A549 (cell line): Measurements from ENCODE around the gene STAT5A. TPM values are rescaled to one million over a fixed set of nuclear protein-coding genes. Genes with fewer than 3 reads are reported as not detected.

ENCODE experiments used
- ATAC-seq, 2 experiments: fragments of 200-7000 bp in 1 of 2; fragments of >200 bp in 1 of 2; cut with Nextera tagmentation in 1 of 2; cut with Tn5 transposase in 1 of 2; 3 replicates each; pipeline versions ENCODE4 v1.8.0 to v1.9.1; 2018 to 2020; ENCODE audit warnings: mild to moderate bottlenecking in 1 of 2, moderate library complexity in 1 of 2
- CTCF ChIA-PET: fragments of 300-600 bp; sonication (Branson Sonifier 250); formaldehyde crosslinking; extraction: SDS; loops from one replicate; lab custom pipeline; 2021; ENCODE audit warnings: antibody characterized with exemption, inconsistent platforms; lab: Yijun Ruan, JAX
- POLR2A ChIA-PET: fragments of 350-600 bp; formaldehyde crosslinking; extraction: SDS; loops from one replicate; lab custom pipeline; 2021; ENCODE audit warnings: antibody characterized with exemption, inconsistent platforms; lab: Yijun Ruan, JAX
- DNase-seq, 2 experiments: peaks; one replicate each; pipeline versions ENCODE4 v3.0.0 to v3.0.0-alpha.2; 2011 to 2016; ENCODE audit warnings: low read depth in 1 of 2, low spot score in 1 of 2
- FAIRE-seq: peaks from 2 replicates; lab custom pipeline; 2011; peaks lifted over from hg19 to GRCh38; lab: Jason Lieb, UNC
- H3K27ac ChIP-seq, 2 experiments: fragments of >200 bp; sonication (Bioruptor Twin); formaldehyde crosslinking; 3 replicates each; pipeline ENCODE4 v1.5.1; 2016 to 2017
- H3K4me1 ChIP-seq: fragments of >200 bp; sonication (Bioruptor Twin); formaldehyde crosslinking; 3 replicates; pipeline ENCODE4 v1.6.1; 2016
- H3K4me2 ChIP-seq: fragments of >200 bp; sonication (Bioruptor Twin); formaldehyde crosslinking; 3 replicates; pipeline ENCODE4 v1.6.1; 2016
- H3K4me3 ChIP-seq: fragments of >200 bp; sonication (Bioruptor Twin); formaldehyde crosslinking; 3 replicates; pipeline ENCODE4 v1.5.1; 2016
- H3K9me3 ChIP-seq: fragments of >200 bp; sonication (Bioruptor Twin); formaldehyde crosslinking; 3 replicates; pipeline ENCODE4 v1.6.1; 2016
- BHLHE40 ChIP-seq: IDR thresholded peaks from 2 replicates; pipeline ENCODE4 v1.6.1; 2012; ENCODE audit warnings: low read depth, low read length, inconsistent platforms
- CBX8 ChIP-seq: fragments of 200-600 bp; sonication (generic); IDR thresholded peaks from 2 replicates; pipeline ENCODE4 v1.6.1; 2016
- CHD2 ChIP-seq: fragments of 150-350 bp; IDR thresholded peaks from 2 replicates; pipeline ENCODE4 v1.6.1; 2014; ENCODE audit warnings: low read length; ENCODE audit not compliant: partially characterized antibody
- CHD4 ChIP-seq: fragments of 200-600 bp; sonication (generic); IDR thresholded peaks from 2 replicates; pipeline ENCODE4 v1.6.1; 2016; ENCODE audit warnings: antibody characterized with exemption, mild to moderate bottlenecking, borderline replicate concordance
- EHF ChIP-seq: fragments of 250-450 bp; sonication (Bioruptor Pico); IDR thresholded peaks from 2 replicates; pipeline ENCODE4 v1.5.0; 2020; ENCODE audit warnings: mild to moderate bottlenecking
- EP300 ChIP-seq, 2 experiments: fragments of >200 bp; sonication (Bioruptor Twin); formaldehyde crosslinking; IDR thresholded peaks; 2 replicates in 1 of 2; 3 replicates in 1 of 2; pipeline ENCODE4 v1.6.1; 2016 to 2017
- ESRRA ChIP-seq: fragments of 150-350 bp; IDR thresholded peaks from 2 replicates; pipeline ENCODE4 v1.6.1; 2014; ENCODE audit warnings: mild to moderate bottlenecking, low read length, borderline replicate concordance
- FOSL2 ChIP-seq, 2 experiments: fragments of 450-650 bp in 1 of 2; fragments of >200 bp in 1 of 2; sonication (Bioruptor Twin) in 1 of 2; formaldehyde crosslinking; IDR thresholded peaks; 2 replicates each; pipeline versions ENCODE4 v1.5.0 to v1.6.1; 2016 to 2020; ENCODE audit warnings: mild to moderate bottlenecking in 1 of 2, moderate library complexity in 1 of 2
- HOXB5 ChIP-seq: fragments of 250-450 bp; sonication (Bioruptor Pico); IDR thresholded peaks from 2 replicates; pipeline ENCODE4 v1.5.0; 2020; ENCODE audit warnings: mild to moderate bottlenecking, moderate library complexity
- JUNB ChIP-seq: fragments of >200 bp; sonication (Bioruptor Twin); formaldehyde crosslinking; IDR thresholded peaks from 2 replicates; pipeline ENCODE4 v1.6.1; 2016
- KDM5A ChIP-seq: fragments of 200-600 bp; sonication (generic); IDR thresholded peaks from 2 replicates; pipeline ENCODE4 v1.6.1; 2016; ENCODE audit warnings: antibody characterized with exemption, mild to moderate bottlenecking
- MAFK ChIP-seq: fragments of 450-650 bp; IDR thresholded peaks from 2 replicates; pipeline ENCODE4 v1.6.1; 2014; ENCODE audit not compliant: partially characterized antibody
- MAZ ChIP-seq: fragments of 150-350 bp; IDR thresholded peaks from 2 replicates; pipeline ENCODE4 v1.6.1; 2014; ENCODE audit warnings: antibody characterized with exemption, low read depth, low read length, borderline replicate concordance
- MYC ChIP-seq: IDR thresholded peaks from 2 replicates; pipeline ENCODE4 v1.6.1; 2012; ENCODE audit warnings: mild to moderate bottlenecking, inconsistent platforms, low read length, improper control_type of control experiment, borderline replicate concordance
- NPAS2 ChIP-seq: fragments of 250-450 bp; sonication (Bioruptor Pico); IDR thresholded peaks from 2 replicates; pipeline ENCODE4 v1.8.0; 2022; ENCODE audit warnings: mild to moderate bottlenecking, moderate library complexity, borderline replicate concordance
- POLR2AphosphoS2 ChIP-seq: conservative IDR thresholded peaks from 2 replicates; pipeline ENCODE4 v1.6.1; 2012; ENCODE audit warnings: low read length, improper control_type of control experiment, inconsistent platforms
- RARB ChIP-seq: fragments of 250-450 bp; sonication (Bioruptor Pico); IDR thresholded peaks from 2 replicates; pipeline ENCODE4 v1.8.0; 2021; ENCODE audit warnings: mild to moderate bottlenecking, moderate library complexity
- RFX5 ChIP-seq: fragments of 450-650 bp; IDR thresholded peaks from 2 replicates; pipeline ENCODE4 v1.7.1; 2014; ENCODE audit warnings: antibody characterized with exemption, mild to moderate bottlenecking, moderate library complexity
- SMC3 ChIP-seq: fragments of >200 bp; sonication (Bioruptor Twin); formaldehyde crosslinking; IDR thresholded peaks from 3 replicates; pipeline ENCODE4 v1.6.1; 2018; ENCODE audit warnings: inconsistent platforms
- SREBF2 ChIP-seq: fragments of 450-650 bp; IDR thresholded peaks from 2 replicates; pipeline ENCODE4 v1.6.1; 2014; ENCODE audit warnings: mild to moderate bottlenecking, moderate library complexity
- TFCP2L1 ChIP-seq: fragments of 250-450 bp; sonication (Bioruptor Pico); IDR thresholded peaks from 2 replicates; pipeline ENCODE4 v1.5.0; 2021; ENCODE audit warnings: mild to moderate bottlenecking
- TP53 ChIP-seq: fragments of 250-450 bp; sonication (Bioruptor Pico); IDR thresholded peaks from 2 replicates; pipeline ENCODE4 v1.5.0; 2021; ENCODE audit warnings: mild to moderate bottlenecking, moderate library complexity
- ZSCAN20 ChIP-seq: fragments of 250-450 bp; sonication (Bioruptor Pico); IDR thresholded peaks from 2 replicates; pipeline ENCODE4 v1.8.0; 2022; ENCODE audit warnings: mild to moderate bottlenecking, moderate library complexity
- WGBS: methylation state at CpG from one replicate; pipeline ENCODE4 v1.1.6; 2017; ENCODE audit errors: missing lambda C conversion rate; 5-methylcytosine and 5-hydroxymethylcytosine counted together
- polyA plus RNA-seq, 4 experiments: library from polyadenylated mRNA; depleted of rRNA in 3 of 4; stranded (reverse); fragments of >200 nt; fragmentation: RNase III in 1 of 4; extraction: RNeasy Plus Mini Kit Qiagen cat#74134 plus additional on column Dnase treatment in 1 of 4; gene quantifications; 2 replicates in 3 of 4; 3 replicates in 1 of 4; pipeline ENCODE4 v1.2.3, GENCODE V29; 2011 to 2017
- TF ChIP-seq, protein P1 (sequence below): fragments of >200 bp; sonication (Bioruptor Twin); formaldehyde crosslinking; IDR thresholded peaks from 3 replicates; pipeline ENCODE4 v1.5.1; 2016
- TF ChIP-seq, protein P2 (sequence below): fragments of >200 bp; sonication (Bioruptor Twin); formaldehyde crosslinking; IDR thresholded peaks from 2 replicates; pipeline ENCODE4 v1.6.1; 2016
- TF ChIP-seq, protein P3 (sequence below): fragments of 150-350 bp; IDR thresholded peaks from 2 replicates; pipeline ENCODE4 v1.6.1; 2014; ENCODE audit warnings: low read depth, mild to moderate bottlenecking, low read length
- TF ChIP-seq, protein P4 (sequence below): fragments of 450-650 bp; IDR thresholded peaks from 2 replicates; pipeline ENCODE4 v1.6.1; 2014; ENCODE audit warnings: antibody characterized with exemption

The STAT5A gene
- polyA plus RNA-seq, 2 of the 4 experiments (the other 2 are of a cell fraction): 2.2 to 4.0 TPM

DNA sequence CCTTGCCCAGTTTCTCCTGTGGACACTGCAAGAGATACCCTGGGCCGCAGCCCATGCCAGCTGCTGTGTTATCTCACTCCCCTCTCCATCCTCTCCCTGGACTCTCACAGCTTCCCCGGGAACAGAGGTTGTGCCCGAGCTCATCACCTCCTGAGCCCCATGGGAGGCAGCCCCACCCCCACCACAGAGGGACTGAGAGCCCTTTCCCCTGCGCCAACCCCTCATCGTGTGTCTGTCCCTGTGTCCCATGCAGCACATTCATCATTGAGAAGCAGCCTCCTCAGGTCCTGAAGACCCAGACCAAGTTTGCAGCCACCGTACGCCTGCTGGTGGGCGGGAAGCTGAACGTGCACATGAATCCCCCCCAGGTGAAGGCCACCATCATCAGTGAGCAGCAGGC, 12.7 kb downstream of the STAT5A start:
- CTCF ChIA-PET: interaction anchor here (1.0 to 5.1 kb wide), 11 partner anchors 12 to 231 kb away, joined by 3 to 33 read pairs (median 4); partner anchors contain the start of genes CAVIN1 and STAT5A
- TF ChIP-seq CHD4 (no peak), CHD2 (no peak), MAZ (no peak), ZSCAN20 (no peak), SREBF2 (no peak), HOXB5 (no peak), CBX8 (no peak), BHLHE40 (no peak), KDM5A (no peak)
- Histone ChIP-seq H3K4me1 (no peaks in the 10 kb centered on the region), H3K4me2 (no peak overlapping the region), H3K4me3 (no peak overlapping the region), H3K27ac (no peak overlapping the region), H3K9me3 (no peaks in the 10 kb centered on the region)
- POLR2A ChIA-PET: interaction anchor here (0.6 kb wide), 1 partner anchor 89 kb away, joined by 7 read pairs; no protein-coding TSS in a partner anchor
- no peak for FAIRE-seq
- 93% methylated on average over 7 of the region's 9 CpGs for WGBS
- ATAC-seq: peak in 1 of 2 experiments; percentile 28; a peak in 2 of 6 replicates
- no peak for DNase-seq

DNA sequence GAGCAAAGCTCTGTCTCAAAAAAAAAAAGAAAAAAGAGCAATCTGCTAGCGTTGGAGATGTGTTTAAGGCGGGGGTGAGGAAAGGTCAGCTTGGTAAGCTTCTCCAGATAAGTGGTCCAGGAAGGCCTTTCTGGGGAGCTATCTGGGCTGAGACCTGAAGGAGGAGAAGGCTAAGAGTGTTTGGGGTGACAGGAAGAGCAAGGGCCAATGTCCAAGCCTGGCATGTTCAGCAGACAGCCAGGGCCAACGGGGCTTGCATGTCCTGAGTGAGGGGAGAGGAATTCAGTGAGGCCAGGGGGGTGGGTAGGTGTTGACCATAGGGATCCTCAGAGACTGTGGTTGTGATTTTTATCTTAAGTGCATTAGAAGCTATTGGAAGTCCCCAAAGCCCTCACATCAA, 15.4 kb downstream of the STAT5A start:
- no peaks in the 10 kb centered on the region for H3K4me1 ChIP-seq
- no peaks in the 10 kb centered on the region for H3K9me3 ChIP-seq
- DNase-seq (no peak), ATAC-seq (no peak), FAIRE-seq (no peak)
- H3K4me2 ChIP-seq: no peak overlapping the region
- H3K4me3 ChIP-seq: no peak overlapping the region
- TF ChIP-seq ZSCAN20 (no peak), ESRRA (no peak), EP300 (IDR thresholded peaks at IDR 0.05) (no peak), SREBF2 (no peak), FOSL2 (IDR thresholded peaks at IDR 0.05) (no peak), FOSL2 (CRISPR knock-in tag; IDR thresholded peaks at IDR 0.05) (no peak), RFX5 (no peak), HOXB5 (no peak), POLR2AphosphoS2 (no peak), EHF (CRISPR knock-in tag) (no peak), MAFK (no peak)
- TF ChIP-seq, protein P1, sequence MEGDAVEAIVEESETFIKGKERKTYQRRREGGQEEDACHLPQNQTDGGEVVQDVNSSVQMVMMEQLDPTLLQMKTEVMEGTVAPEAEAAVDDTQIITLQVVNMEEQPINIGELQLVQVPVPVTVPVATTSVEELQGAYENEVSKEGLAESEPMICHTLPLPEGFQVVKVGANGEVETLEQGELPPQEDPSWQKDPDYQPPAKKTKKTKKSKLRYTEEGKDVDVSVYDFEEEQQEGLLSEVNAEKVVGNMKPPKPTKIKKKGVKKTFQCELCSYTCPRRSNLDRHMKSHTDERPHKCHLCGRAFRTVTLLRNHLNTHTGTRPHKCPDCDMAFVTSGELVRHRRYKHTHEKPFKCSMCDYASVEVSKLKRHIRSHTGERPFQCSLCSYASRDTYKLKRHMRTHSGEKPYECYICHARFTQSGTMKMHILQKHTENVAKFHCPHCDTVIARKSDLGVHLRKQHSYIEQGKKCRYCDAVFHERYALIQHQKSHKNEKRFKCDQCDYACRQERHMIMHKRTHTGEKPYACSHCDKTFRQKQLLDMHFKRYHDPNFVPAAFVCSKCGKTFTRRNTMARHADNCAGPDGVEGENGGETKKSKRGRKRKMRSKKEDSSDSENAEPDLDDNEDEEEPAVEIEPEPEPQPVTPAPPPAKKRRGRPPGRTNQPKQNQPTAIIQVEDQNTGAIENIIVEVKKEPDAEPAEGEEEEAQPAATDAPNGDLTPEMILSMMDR: no peak
- TF ChIP-seq, protein P2, sequence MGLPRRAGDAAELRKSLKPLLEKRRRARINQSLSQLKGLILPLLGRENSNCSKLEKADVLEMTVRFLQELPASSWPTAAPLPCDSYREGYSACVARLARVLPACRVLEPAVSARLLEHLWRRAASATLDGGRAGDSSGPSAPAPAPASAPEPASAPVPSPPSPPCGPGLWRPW: no peak
- TF ChIP-seq, protein P3, sequence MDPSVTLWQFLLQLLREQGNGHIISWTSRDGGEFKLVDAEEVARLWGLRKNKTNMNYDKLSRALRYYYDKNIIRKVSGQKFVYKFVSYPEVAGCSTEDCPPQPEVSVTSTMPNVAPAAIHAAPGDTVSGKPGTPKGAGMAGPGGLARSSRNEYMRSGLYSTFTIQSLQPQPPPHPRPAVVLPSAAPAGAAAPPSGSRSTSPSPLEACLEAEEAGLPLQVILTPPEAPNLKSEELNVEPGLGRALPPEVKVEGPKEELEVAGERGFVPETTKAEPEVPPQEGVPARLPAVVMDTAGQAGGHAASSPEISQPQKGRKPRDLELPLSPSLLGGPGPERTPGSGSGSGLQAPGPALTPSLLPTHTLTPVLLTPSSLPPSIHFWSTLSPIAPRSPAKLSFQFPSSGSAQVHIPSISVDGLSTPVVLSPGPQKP: no peak
- no peak overlapping the region for H3K27ac ChIP-seq
- CTCF ChIA-PET: interaction anchor here (0.7 to 5.1 kb wide), 9 partner anchors 9 to 223 kb away, joined by 3 to 33 read pairs (median 6); partner anchors contain the start of gene STAT5A
- POLR2A ChIA-PET: no interaction called here
- WGBS: 95% methylated on average over 3 of the region's 3 CpGs

DNA sequence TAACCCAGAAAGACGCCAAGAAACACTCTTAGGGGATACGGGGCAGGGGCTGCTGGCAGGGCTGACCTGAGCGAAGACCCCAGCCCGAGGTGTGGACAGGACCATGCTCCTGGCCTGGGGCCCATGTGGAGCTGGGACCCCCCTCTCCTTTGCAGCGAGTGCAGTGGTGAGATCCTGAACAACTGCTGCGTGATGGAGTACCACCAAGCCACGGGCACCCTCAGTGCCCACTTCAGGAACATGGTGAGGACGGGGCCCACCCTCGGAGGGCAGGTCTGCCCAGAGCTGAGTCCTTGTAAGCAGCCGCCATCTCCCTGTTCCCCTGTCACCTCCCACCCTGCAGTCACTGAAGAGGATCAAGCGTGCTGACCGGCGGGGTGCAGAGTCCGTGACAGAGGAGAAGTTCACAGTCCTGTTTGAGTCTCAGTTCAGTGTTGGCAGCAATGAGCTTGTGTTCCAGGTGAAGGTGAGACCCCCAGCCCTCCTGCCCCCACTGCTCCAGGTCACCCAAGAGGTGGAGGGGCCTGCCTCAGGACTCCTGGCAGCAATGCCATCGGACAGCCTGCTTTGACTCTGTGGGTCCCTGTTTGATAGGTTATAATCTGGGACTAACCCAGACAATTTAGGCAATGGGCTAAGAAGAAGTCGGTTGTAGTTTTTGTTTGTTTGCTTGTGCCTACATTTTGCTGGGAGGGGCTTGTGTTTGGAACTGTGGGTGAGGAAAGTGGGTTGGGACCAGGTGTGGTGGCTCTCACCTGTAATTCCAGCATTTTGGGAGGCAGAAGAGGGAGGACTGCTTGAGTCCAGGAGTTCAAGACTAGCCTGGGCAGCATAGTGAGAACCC, 16.1 kb downstream of the STAT5A start:
- no peaks in the 10 kb centered on the region for H3K4me1 ChIP-seq
- no peak for DNase-seq
- no peaks in the 10 kb centered on the region for H3K9me3 ChIP-seq
- no peak for ATAC-seq
- 82% methylated on average over 15 of the region's 16 CpGs for WGBS
- CTCF ChIA-PET: interaction anchor here (0.8 to 5.1 kb wide), 8 partner anchors 8 to 222 kb away, joined by 4 to 33 read pairs (median 8); partner anchors contain the start of gene STAT5A
- H3K27ac ChIP-seq: no peak overlapping the region
- no peak overlapping the region for H3K4me3 ChIP-seq
- FAIRE-seq: no peak
- POLR2A ChIA-PET: interaction anchor here (0.6 kb wide), 1 partner anchor 154 kb away, joined by 13 read pairs; no protein-coding TSS in a partner anchor
- H3K4me2 ChIP-seq: no peak overlapping the region
- no peak for TF ChIP-seq ZSCAN20
- TF ChIP-seq CHD4: no peak
- TF ChIP-seq SMC3: no peak
- TF ChIP-seq MAFK: no peak
- no peak for TF ChIP-seq TFCP2L1 (CRISPR knock-in tag)
- TF ChIP-seq, protein P4, sequence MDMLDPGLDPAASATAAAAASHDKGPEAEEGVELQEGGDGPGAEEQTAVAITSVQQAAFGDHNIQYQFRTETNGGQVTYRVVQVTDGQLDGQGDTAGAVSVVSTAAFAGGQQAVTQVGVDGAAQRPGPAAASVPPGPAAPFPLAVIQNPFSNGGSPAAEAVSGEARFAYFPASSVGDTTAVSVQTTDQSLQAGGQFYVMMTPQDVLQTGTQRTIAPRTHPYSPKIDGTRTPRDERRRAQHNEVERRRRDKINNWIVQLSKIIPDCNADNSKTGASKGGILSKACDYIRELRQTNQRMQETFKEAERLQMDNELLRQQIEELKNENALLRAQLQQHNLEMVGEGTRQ: no peak
- no peak for TF ChIP-seq TP53 (CRISPR knock-in tag)
- TF ChIP-seq MYC: no peak
- TF ChIP-seq FOSL2 (IDR thresholded peaks at IDR 0.05): no peak
- no peak for TF ChIP-seq FOSL2 (CRISPR knock-in tag; IDR thresholded peaks at IDR 0.05)
- no peak for TF ChIP-seq JUNB
- TF ChIP-seq RARB (CRISPR knock-in tag): no peak
- no peak for TF ChIP-seq NPAS2 (CRISPR knock-in tag)
